ENCODE results near the gene SLC10A7. TPM values are rescaled to one million over a fixed set of nuclear protein-coding genes. Genes with fewer than 3 reads are reported as not detected.

SLC10A7 gene
- total RNA-seq, 1 donor from 2014 or later: 11.8 TPM

GRCh38 chr4:146237092-146237491, 284.6 kb downstream of the SLC10A7 start:
- Mint-ChIP-seq H3K4me3 (ENCODE audit: unreplicated experiment) (no peak overlapping the region), H3K4me1 (ENCODE audit: unreplicated experiment) (peaks cover 14% of the 10 kb centered on the region), H3K36me3 (ENCODE audit: low read depth, unreplicated experiment) (no peaks in the 10 kb centered on the region), H3K9me3 (ENCODE audit: unreplicated experiment) (no peaks in the 10 kb centered on the region), H3K27ac (ENCODE audit: unreplicated experiment) (no peak overlapping the region), H3K27me3 (ENCODE audit: unreplicated experiment) (peaks cover 3% of the 10 kb centered on the region)
- no peak for TF ChIP-seq CTCF (IDR thresholded peaks at IDR 0.05; ENCODE audit: unreplicated experiment)
- DNase-seq (ENCODE audit: low spot score): no peak

GRCh38 chr4:146236216-146236615, 285.5 kb downstream of the SLC10A7 start:
- TF ChIP-seq CTCF (IDR thresholded peaks at IDR 0.05; ENCODE audit: unreplicated experiment): no peak
- Mint-ChIP-seq H3K9me3 (ENCODE audit: unreplicated experiment) (no peaks in the 10 kb centered on the region), H3K4me3 (ENCODE audit: unreplicated experiment) (no peak overlapping the region), H3K36me3 (ENCODE audit: low read depth, unreplicated experiment) (no peaks in the 10 kb centered on the region), H3K27me3 (ENCODE audit: unreplicated experiment) (no peaks in the 10 kb centered on the region), H3K27ac (ENCODE audit: unreplicated experiment) (no peak overlapping the region), H3K4me1 (ENCODE audit: unreplicated experiment) (peaks cover 8% of the 10 kb centered on the region)
- no peak for DNase-seq (ENCODE audit: low spot score)

GRCh38 chr4:146235654-146236177, 286.0 kb downstream of the SLC10A7 start:
- no peak for DNase-seq (ENCODE audit: low spot score)
- TF ChIP-seq CTCF (IDR thresholded peaks at IDR 0.05; ENCODE audit: unreplicated experiment): no peak
- Mint-ChIP-seq H3K27ac (ENCODE audit: unreplicated experiment) (no peak overlapping the region), H3K4me3 (ENCODE audit: unreplicated experiment) (no peak overlapping the region), H3K9me3 (ENCODE audit: unreplicated experiment) (no peaks in the 10 kb centered on the region), H3K36me3 (ENCODE audit: low read depth, unreplicated experiment) (no peaks in the 10 kb centered on the region), H3K27me3 (ENCODE audit: unreplicated experiment) (no peaks in the 10 kb centered on the region), H3K4me1 (ENCODE audit: unreplicated experiment) (peaks cover 3% of the 10 kb centered on the region)

- H3K27ac Mint-ChIP-seq (ENCODE audit: unreplicated experiment): no peak overlapping the region
- H3K36me3 Mint-ChIP-seq (ENCODE audit: low read depth, unreplicated experiment): no peaks in the 10 kb centered on the region
- no peaks in the 10 kb centered on the region for H3K27me3 Mint-ChIP-seq (ENCODE audit: unreplicated experiment)
- H3K4me1 Mint-ChIP-seq (ENCODE audit: unreplicated experiment): no peaks in the 10 kb centered on the region
- no peak for DNase-seq (ENCODE audit: low spot score)
- H3K4me3 Mint-ChIP-seq (ENCODE audit: unreplicated experiment): no peak overlapping the region
- H3K9me3 Mint-ChIP-seq (ENCODE audit: unreplicated experiment): no peaks in the 10 kb centered on the region
- no peak for TF ChIP-seq CTCF (IDR thresholded peaks at IDR 0.05; ENCODE audit: unreplicated experiment)
Observed at GRCh38 chr4:146232131-146232722, 289.5 kb downstream of the SLC10A7 start.

GRCh38 chr4:146229406-146229805, 292.3 kb downstream of the SLC10A7 start:
- TF ChIP-seq CTCF (IDR thresholded peaks at IDR 0.05; ENCODE audit: unreplicated experiment): no peak
- peaks cover 4% of the 10 kb centered on the region for H3K27me3 Mint-ChIP-seq (ENCODE audit: unreplicated experiment)
- H3K4me3 Mint-ChIP-seq (ENCODE audit: unreplicated experiment): no peak overlapping the region
- H3K4me1 Mint-ChIP-seq (ENCODE audit: unreplicated experiment): peaks cover 7% of the 10 kb centered on the region
- no peak overlapping the region for H3K27ac Mint-ChIP-seq (ENCODE audit: unreplicated experiment)
- no peak for DNase-seq (ENCODE audit: low spot score)
- H3K9me3 Mint-ChIP-seq (ENCODE audit: unreplicated experiment): no peaks in the 10 kb centered on the region
- no peaks in the 10 kb centered on the region for H3K36me3 Mint-ChIP-seq (ENCODE audit: low read depth, unreplicated experiment)
